ENCODE data around the gene INTS11.

GRCh38 chr1:1303736-1304135 is 20.7 kb downstream of the INTS11 start:
- TF ChIP-seq, protein P1, sequence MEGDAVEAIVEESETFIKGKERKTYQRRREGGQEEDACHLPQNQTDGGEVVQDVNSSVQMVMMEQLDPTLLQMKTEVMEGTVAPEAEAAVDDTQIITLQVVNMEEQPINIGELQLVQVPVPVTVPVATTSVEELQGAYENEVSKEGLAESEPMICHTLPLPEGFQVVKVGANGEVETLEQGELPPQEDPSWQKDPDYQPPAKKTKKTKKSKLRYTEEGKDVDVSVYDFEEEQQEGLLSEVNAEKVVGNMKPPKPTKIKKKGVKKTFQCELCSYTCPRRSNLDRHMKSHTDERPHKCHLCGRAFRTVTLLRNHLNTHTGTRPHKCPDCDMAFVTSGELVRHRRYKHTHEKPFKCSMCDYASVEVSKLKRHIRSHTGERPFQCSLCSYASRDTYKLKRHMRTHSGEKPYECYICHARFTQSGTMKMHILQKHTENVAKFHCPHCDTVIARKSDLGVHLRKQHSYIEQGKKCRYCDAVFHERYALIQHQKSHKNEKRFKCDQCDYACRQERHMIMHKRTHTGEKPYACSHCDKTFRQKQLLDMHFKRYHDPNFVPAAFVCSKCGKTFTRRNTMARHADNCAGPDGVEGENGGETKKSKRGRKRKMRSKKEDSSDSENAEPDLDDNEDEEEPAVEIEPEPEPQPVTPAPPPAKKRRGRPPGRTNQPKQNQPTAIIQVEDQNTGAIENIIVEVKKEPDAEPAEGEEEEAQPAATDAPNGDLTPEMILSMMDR (conservative IDR thresholded peaks at IDR 0.05; ENCODE audit: low read depth, low read length), result no peak
- no peak for TF ChIP-seq EZH2 (IDR thresholded peaks at IDR 0.05; ENCODE audit: low read length, unreplicated experiment)
- TF ChIP-seq EZH2phosphoT487 (IDR thresholded peaks at IDR 0.05; ENCODE audit: borderline replicate concordance, low read length), result no peak

Data from PC-3 (cell line).